K562 (cell line): Measurements from ENCODE around the gene GRB2. TPM values are rescaled to one million over a fixed set of nuclear protein-coding genes. Genes with fewer than 3 reads are reported as not detected.

Source experiments
- BRD4 ChIP-seq: fragments of 200-600 bp; sonication (generic); IDR thresholded peaks from 2 replicates; pipeline ENCODE4 v1.6.1; 2017; ENCODE audit warnings: inconsistent platforms
- CLOCK ChIP-seq: fragments of 250-450 bp; sonication (Bioruptor Pico); IDR thresholded peaks from 2 replicates; pipeline ENCODE4 v1.4.0; 2020; ENCODE audit warnings: mild to moderate bottlenecking, moderate library complexity, borderline replicate concordance
- FUS ChIP-seq: fragments of 200-400 bp; formaldehyde crosslinking; optimal IDR thresholded peaks from 2 replicates; pipeline ENCODE3; 2017; ENCODE audit warnings: low read depth, low read length
- LCOR ChIP-seq: sonication (generic); formaldehyde crosslinking; IDR thresholded peaks from 2 replicates; pipeline ENCODE4 v1.8.0; 2022; ENCODE audit warnings: mild to moderate bottlenecking, missing genetic modification reagents
- MLLT1 ChIP-seq, 2 experiments: fragments of 450-650 bp; IDR thresholded peaks; 2 replicates each; pipeline ENCODE4 v1.6.1; 2016
- NFIC ChIP-seq: fragments of 450-650 bp; IDR thresholded peaks from 2 replicates; pipeline ENCODE4 v1.6.1; 2017; ENCODE audit warnings: mild to moderate bottlenecking, inconsistent platforms
- NKRF ChIP-seq: fragments of 450-650 bp; IDR thresholded peaks from 2 replicates; pipeline ENCODE4 v1.6.1; 2016; ENCODE audit warnings: borderline replicate concordance
- NR3C1 ChIP-seq: sonication (generic); formaldehyde crosslinking; IDR thresholded peaks from 2 replicates; pipeline ENCODE4 v1.8.1; 2022; ENCODE audit warnings: missing genetic modification reagents
- PHF20 ChIP-seq: fragments of 450-650 bp; IDR thresholded peaks from 2 replicates; pipeline ENCODE4 v1.6.1; 2018; ENCODE audit not compliant: partially characterized antibody
- SAFB2 ChIP-seq: fragments of 200-400 bp; formaldehyde crosslinking; IDR thresholded peaks from 2 replicates; pipeline ENCODE4 v1.6.1; 2018; ENCODE audit warnings: borderline replicate concordance, low read length, low read depth, moderate library complexity; ENCODE audit not compliant: severe bottlenecking
- ZNF407 ChIP-seq: fragments of 450-650 bp; IDR thresholded peaks from 2 replicates; pipeline ENCODE4 v1.6.1; 2016; ENCODE audit warnings: low read depth
- ZSCAN29 ChIP-seq: fragments of 450-650 bp; IDR thresholded peaks from 2 replicates; pipeline ENCODE4 v1.6.1; 2017
- polyA plus RNA-seq, 8 experiments: library from polyadenylated mRNA; depleted of rRNA in 4 of 8; stranded (reverse) in 5 of 8; unstranded in 3 of 8; fragments of >200 nt; fragmentation: Nextera tagmentation in 2 of 8; fragmentation: Illumina TruSeq in 1 of 8; extraction: Ambion mirVana in 2 of 8; extraction: Trizol in 1 of 8; gene quantifications; 2 replicates each; pipeline versions ENCODE4 v1.2.1 to v1.2.3, GENCODE V29; 2011 to 2014; ENCODE audit warnings: inconsistent platforms in 1 of 8, missing spikeins in 1 of 8
- total RNA-seq, 7 experiments: library from RNA; depleted of rRNA in 6 of 7; stranded (reverse); fragments of >200 nt in 6 of 7; fragmentation: Illumina TruSeq in 2 of 7; extraction: Trizol in 2 of 7; gene quantifications; 2 replicates each; pipeline versions ENCODE4 v1.2.1 to v1.2.3, GENCODE V29; 2011 to 2021; ENCODE audit warnings: low replicate concordance in 1 of 7

The GRB2 gene
- total and polyA plus RNA-seq, 9 of the 15 experiments (the other 6 are each of a cell fraction or from before 2014, with no cell fraction given), result 57.2 to 136 (median 84.8) TPM

GRCh38 chr17:75289115-75289831 is 116.2 kb downstream of the GRB2 start, which contains the start of gene SLC25A19 (continued):
- TF ChIP-seq MLLT1 (IDR thresholded peaks at IDR 0.05), result 0 out of 4 replicates have a peak, but pooled peaks of 1 of the 2 experiments have one; percentile 30
- no peak for TF ChIP-seq FUS
- TF ChIP-seq NKRF, result peak; percentile 96
- no peak for TF ChIP-seq CLOCK (CRISPR knock-in tag)
- TF ChIP-seq NR3C1 (CRISPR knock-in tag), result no peak
- no peak for TF ChIP-seq NFIC
- peak; percentile 66 for TF ChIP-seq PHF20
- TF ChIP-seq BRD4, result no peak
- peak; percentile 66 for TF ChIP-seq LCOR
- no peak for TF ChIP-seq SAFB2
- peak; percentile 94; the same call in 1 of the 2 replicates for TF ChIP-seq ZSCAN29
- no peak for TF ChIP-seq ZNF407
